Loucy (cell line): ENCODE measurements around the gene SDC3.

Source experiments
- H2AFZ ChIP-seq: fragments of 200-600 bp; sonication (generic); 2 replicates; pipeline ENCODE4 v1.6.0; 2016; ENCODE audit warnings: antibody characterized with exemption, mild to moderate bottlenecking, low read length, moderate library complexity
- H3F3A ChIP-seq: fragments of 200-600 bp; 2 replicates; pipeline ENCODE4 v1.6.0; 2016; ENCODE audit warnings: antibody characterized with exemption, low read depth, mild to moderate bottlenecking
- H3K27me3 ChIP-seq: fragments of 200-600 bp; sonication (generic); 2 replicates; pipeline ENCODE4 v1.6.1; 2014; ENCODE audit warnings: low read length, mild to moderate bottlenecking; ENCODE audit not compliant: insufficient read depth, poor library complexity, severe bottlenecking
- H3K36me3 ChIP-seq: fragments of 200-600 bp; sonication (generic); 2 replicates; pipeline ENCODE4 v1.6.1; 2016; ENCODE audit warnings: low read length; ENCODE audit not compliant: insufficient read depth
- H3K4me1 ChIP-seq: fragments of 200-600 bp; sonication (generic); 2 replicates; pipeline ENCODE4 v1.5.1; 2014; ENCODE audit warnings: low read length, mild to moderate bottlenecking; ENCODE audit not compliant: insufficient read depth, poor library complexity, severe bottlenecking
- H3K4me2 ChIP-seq: fragments of 200-600 bp; sonication (generic); 2 replicates; pipeline ENCODE4 v1.6.0; 2014; ENCODE audit warnings: antibody characterized with exemption, low read length, low read depth, mild to moderate bottlenecking; ENCODE audit not compliant: poor library complexity, severe bottlenecking
- H3K4me3 ChIP-seq: fragments of 200-600 bp; sonication (generic); 2 replicates; pipeline ENCODE4 v1.5.1; 2014; ENCODE audit warnings: low read length, mild to moderate bottlenecking, mixed read lengths; ENCODE audit not compliant: poor library complexity, severe bottlenecking
- H3K79me2 ChIP-seq: fragments of 200-600 bp; sonication (generic); 2 replicates; pipeline ENCODE4 v1.6.1; 2014; ENCODE audit warnings: low read length; ENCODE audit not compliant: insufficient read depth
- H3K9ac ChIP-seq: fragments of 200-600 bp; sonication (generic); 2 replicates; pipeline ENCODE4 v1.6.0; 2014; ENCODE audit warnings: mild to moderate bottlenecking, low read depth, low read length, moderate library complexity; ENCODE audit not compliant: poor library complexity, severe bottlenecking
- H3K9me2 ChIP-seq: fragments of 200-600 bp; sonication (generic); replicated peaks from 2 replicates; pipeline ENCODE4 v1.6.1; 2016; ENCODE audit warnings: low read depth, low read length, mixed read lengths
- H3K9me3 ChIP-seq: fragments of 200-600 bp; sonication (generic); 2 replicates; pipeline ENCODE4 v1.6.1; 2014; ENCODE audit warnings: mild to moderate bottlenecking, antibody characterized with exemption, low read length, low read depth; ENCODE audit not compliant: insufficient read depth
- H4K20me1 ChIP-seq: fragments of 200-600 bp; sonication (generic); 2 replicates; pipeline ENCODE4 v1.6.0; 2014; ENCODE audit warnings: antibody characterized with exemption, low read length, mild to moderate bottlenecking; ENCODE audit not compliant: insufficient read depth, poor library complexity, severe bottlenecking
- EZH2phosphoT487 ChIP-seq: fragments of 200-600 bp; IDR thresholded peaks from 2 replicates; pipeline ENCODE4 v1.6.1; 2018; ENCODE audit warnings: antibody characterized with exemption, mild to moderate bottlenecking, moderate library complexity, borderline replicate concordance
- TF ChIP-seq, protein P1 (sequence below): fragments of 200-600 bp; sonication (generic); conservative IDR thresholded peaks from 2 replicates; pipeline ENCODE4 v1.5.1; 2014; ENCODE audit warnings: mild to moderate bottlenecking, antibody characterized with exemption, low read length

SDC3 gene

DNA sequence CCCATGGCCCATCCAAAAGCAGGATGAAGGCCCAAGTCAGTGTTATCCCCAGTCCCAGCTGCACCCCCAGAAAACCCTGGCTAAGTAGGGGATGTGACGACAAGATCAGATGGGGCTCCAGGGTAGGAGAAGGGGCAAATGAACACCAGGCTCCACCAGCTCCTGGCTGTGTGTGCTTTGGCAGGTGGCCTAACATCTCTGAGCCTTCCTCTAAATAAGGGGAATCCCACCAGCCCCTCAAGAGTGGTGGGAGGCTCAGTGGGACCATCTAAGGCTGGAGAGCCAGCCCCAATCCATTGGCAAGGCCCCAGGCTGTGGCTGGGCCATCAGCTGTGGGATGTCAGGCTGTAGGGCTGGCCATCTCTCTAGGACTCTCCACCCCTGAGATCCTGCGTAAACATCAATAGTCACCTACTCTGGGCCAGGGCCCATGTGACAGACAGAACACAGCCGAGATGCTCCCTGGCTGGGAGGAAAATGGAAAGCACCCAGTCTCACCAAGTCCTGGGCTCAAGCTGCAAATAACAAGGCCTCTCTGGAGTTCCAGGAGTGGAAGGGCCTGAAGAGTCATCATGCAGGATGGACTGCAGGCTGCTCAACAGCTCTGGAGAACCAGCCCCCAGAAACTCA, 7.5 kb downstream of the SDC3 start:
- Histone ChIP-seq H3K4me3 (no peak overlapping the region), H3K79me2 (no peaks in the 10 kb centered on the region), H4K20me1 (no peaks in the 10 kb centered on the region), H3K9ac (no peak overlapping the region), H3K27me3 (peaks cover 5% of the 10 kb centered on the region), H2AFZ (no peak overlapping the region), H3K4me2 (no peak overlapping the region), H3K4me1 (no peaks in the 10 kb centered on the region), H3F3A (no peaks in the 10 kb centered on the region), H3K36me3 (no peaks in the 10 kb centered on the region), H3K9me3 (no peaks in the 10 kb centered on the region), H3K9me2 (no peaks in the 10 kb centered on the region)
- TF ChIP-seq, protein P1, sequence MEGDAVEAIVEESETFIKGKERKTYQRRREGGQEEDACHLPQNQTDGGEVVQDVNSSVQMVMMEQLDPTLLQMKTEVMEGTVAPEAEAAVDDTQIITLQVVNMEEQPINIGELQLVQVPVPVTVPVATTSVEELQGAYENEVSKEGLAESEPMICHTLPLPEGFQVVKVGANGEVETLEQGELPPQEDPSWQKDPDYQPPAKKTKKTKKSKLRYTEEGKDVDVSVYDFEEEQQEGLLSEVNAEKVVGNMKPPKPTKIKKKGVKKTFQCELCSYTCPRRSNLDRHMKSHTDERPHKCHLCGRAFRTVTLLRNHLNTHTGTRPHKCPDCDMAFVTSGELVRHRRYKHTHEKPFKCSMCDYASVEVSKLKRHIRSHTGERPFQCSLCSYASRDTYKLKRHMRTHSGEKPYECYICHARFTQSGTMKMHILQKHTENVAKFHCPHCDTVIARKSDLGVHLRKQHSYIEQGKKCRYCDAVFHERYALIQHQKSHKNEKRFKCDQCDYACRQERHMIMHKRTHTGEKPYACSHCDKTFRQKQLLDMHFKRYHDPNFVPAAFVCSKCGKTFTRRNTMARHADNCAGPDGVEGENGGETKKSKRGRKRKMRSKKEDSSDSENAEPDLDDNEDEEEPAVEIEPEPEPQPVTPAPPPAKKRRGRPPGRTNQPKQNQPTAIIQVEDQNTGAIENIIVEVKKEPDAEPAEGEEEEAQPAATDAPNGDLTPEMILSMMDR, result no peak
- no peak for TF ChIP-seq EZH2phosphoT487

GRCh38 chr1:30900486-30900885, 8.1 kb downstream of the SDC3 start:
- Histone ChIP-seq H4K20me1 (no peaks in the 10 kb centered on the region), H3K4me1 (no peaks in the 10 kb centered on the region), H3K9ac (no peak overlapping the region), H3K79me2 (no peaks in the 10 kb centered on the region), H3K9me3 (no peaks in the 10 kb centered on the region), H3F3A (no peaks in the 10 kb centered on the region), H3K36me3 (no peaks in the 10 kb centered on the region), H2AFZ (no peak overlapping the region), H3K4me3 (no peak overlapping the region), H3K27me3 (peaks cover 7% of the 10 kb centered on the region), H3K4me2 (no peak overlapping the region), H3K9me2 (no peaks in the 10 kb centered on the region)
- TF ChIP-seq, protein P1, result no peak
- no peak for TF ChIP-seq EZH2phosphoT487

- TF ChIP-seq, protein P1, result no peak
- TF ChIP-seq EZH2phosphoT487, result no peak
- H3K4me1 ChIP-seq, result no peaks in the 10 kb centered on the region
Measured at GRCh38 chr1:30899577-30900389, 8.8 kb downstream of the SDC3 start.

More at GRCh38 chr1:30899577-30900389, 8.8 kb downstream of the SDC3 start:
- Histone ChIP-seq H3F3A (no peaks in the 10 kb centered on the region), H3K9me2 (no peaks in the 10 kb centered on the region), H3K27me3 (peaks cover 7% of the 10 kb centered on the region), H4K20me1 (no peaks in the 10 kb centered on the region), H2AFZ (no peak overlapping the region), H3K36me3 (no peaks in the 10 kb centered on the region), H3K9me3 (no peaks in the 10 kb centered on the region), H3K9ac (no peak overlapping the region), H3K4me3 (no peak overlapping the region), H3K79me2 (no peaks in the 10 kb centered on the region), H3K4me2 (no peak overlapping the region)
